GM21367 (cell line): ENCODE measurements around the gene TCF20.

Experiments
- ATAC-seq: cut with Tn5 transposase; IDR thresholded peaks from one replicate; pipeline ENCODE4 v1.9.1; 2021; ENCODE audit not compliant: unreplicated experiment

Gene TCF20

DNA sequence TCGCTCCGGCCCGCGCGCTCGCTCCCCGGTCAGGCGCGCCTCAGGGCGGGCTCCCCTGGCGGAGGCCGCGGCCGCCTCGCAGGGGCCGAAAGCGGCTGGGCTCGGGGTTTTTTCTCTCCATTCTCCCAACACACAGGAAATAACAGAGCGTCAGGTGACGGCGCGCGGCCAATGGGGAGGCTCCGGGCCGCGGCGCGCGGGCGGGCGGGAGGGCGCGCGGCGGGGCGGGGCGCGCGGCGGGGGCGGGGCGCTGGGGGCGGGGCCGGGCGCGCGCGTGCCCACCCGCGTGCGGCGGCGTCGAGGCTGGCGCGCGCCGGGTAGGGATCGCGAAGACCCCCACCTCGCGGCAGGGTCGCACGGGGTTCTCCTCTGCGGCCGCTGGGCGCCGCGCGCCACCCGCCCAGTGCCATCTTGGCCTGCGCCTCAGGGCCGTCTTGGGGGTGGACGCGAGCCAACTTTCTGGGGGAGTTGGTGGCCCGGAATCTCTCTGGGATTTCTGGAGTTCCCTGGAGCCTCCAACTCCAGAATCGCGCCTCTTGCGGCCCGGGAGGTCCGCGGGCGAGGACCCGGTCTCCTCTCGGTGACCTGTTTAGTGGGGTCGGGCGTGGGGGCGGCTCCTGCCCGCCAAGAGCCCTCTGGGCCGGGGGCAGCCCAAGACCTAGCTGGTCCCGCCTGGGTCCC lies at the start of gene TCF20:
TSS of gene TCF20 (minus strand) at position 144 of the 681 bp plus-strand sequence. CDS start 55,348 bp downstream, outside the sequence.
- ATAC-seq: peak; percentile 59

DNA sequence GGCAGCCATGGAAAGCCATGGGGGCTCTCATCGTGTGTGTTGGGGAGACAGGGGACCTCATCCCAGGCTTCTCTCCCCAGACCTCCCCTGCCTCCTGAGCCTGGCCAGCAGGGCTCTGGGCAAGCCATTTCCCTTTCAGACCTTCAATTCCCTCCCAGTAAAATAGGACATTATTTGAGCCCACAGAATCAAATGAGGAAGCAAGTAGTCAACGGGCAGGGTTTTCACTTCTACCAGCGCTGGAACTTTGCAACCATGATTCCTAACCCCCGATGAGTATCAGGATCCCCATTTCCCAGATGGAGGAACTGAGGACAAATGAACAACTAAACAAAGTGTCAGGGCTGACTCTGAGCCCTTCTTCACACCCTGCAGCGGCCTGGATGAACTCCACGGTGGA lies 48.9 kb upstream of the TCF20 start:
- no peak for ATAC-seq

DNA sequence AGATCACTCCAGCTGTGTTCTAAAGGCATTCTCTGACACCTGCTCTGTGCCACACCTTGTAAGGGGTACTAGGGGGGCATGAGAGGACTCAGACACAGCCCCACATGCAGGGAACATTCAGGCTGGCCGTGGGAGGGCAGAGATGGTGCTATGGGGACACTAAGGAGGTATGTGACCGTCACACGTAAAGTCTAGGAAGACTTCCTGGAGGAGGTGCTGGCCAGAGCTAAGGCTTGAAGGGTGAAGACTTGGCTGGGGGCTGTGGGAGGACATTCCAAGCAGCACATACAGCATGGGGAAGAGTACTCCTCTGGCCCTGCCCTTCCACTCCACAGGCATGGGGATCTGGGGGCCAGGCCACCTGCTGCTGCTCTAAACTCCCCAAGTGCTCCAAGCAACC lies 48.5 kb upstream of the TCF20 start:
- no peak for ATAC-seq

DNA sequence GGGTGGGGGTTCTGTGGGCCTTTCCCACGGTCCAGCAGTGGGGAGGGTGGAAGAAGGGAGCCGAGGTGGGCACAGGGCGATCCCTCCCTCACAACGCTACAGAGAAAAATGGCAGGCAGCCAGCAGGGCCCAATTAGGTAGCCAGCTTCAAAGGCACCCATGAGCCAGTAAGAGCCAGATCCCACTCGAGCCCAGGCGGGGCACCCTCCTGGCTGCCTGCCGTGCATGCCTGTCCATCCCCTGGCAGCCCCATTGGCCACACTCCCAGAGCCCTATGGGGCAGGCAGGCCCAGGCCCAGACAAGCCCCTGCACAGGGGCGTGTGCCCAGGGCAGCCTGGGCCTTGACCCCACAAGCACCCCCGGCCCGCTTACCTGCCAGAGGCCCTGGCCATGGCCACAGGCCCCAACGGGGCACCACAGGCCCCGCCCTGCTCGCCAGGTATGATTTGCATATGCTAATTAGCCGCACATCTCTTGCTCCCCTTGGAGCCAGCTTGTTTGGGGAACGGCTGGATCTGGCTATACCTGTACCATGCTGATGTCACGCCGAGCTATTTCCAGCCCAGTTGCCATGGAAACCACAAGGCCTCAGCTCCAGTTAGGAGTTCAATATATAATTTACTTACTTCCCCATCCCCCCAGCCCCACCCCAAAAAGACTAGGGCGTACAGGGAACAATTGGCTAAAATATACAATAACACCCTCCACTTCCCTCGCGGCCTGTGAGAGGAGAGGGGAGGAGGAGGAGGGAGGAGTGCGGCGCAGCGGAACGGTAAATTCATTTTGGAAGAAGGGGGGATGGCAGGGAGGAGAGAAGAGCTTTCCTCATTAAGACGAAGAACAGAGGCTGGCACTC lies 47.5 kb upstream of the TCF20 start:
- ATAC-seq: no peak

- ATAC-seq: no peak
These were observed 46.6 kb upstream of the TCF20 start for GRCh38 chr22:42317008-42317407.

- ATAC-seq: no peak
These were observed 44.9 kb upstream of the TCF20 start for GRCh38 chr22:42315392-42315756.

DNA sequence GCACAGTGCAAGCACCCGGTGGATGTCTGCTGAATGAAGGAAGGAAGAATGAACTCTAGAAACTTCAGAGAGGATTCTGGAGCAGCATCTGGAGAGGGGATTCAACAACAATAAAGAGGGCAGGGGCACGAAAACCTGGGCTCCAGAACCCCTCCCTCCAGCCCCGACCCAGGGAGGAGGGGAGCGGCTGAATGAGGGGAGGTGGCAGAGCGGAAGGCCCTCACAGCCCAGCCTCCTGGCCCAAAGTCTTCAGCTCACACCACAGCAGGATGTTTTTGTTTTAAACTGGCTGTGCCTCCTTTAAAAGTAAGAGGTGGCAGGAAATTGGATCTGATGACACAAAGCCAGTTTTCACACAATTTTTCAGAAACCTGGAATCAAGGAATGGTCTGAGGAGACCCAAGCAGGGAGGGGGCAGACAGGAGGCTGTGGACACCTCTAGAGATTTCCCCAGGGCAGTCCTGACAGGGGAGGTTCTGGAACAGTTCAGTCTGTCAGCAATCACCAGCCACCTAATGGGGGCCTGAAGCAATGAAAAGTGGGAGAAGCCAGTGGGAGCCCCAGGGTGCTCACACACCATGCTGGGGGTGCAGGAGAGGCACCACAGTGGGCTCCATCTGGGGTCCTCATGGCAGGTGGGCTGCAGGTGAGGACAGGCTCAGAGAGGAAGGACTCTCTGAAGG lies 44.4 kb upstream of the TCF20 start:
- ATAC-seq: no peak

DNA sequence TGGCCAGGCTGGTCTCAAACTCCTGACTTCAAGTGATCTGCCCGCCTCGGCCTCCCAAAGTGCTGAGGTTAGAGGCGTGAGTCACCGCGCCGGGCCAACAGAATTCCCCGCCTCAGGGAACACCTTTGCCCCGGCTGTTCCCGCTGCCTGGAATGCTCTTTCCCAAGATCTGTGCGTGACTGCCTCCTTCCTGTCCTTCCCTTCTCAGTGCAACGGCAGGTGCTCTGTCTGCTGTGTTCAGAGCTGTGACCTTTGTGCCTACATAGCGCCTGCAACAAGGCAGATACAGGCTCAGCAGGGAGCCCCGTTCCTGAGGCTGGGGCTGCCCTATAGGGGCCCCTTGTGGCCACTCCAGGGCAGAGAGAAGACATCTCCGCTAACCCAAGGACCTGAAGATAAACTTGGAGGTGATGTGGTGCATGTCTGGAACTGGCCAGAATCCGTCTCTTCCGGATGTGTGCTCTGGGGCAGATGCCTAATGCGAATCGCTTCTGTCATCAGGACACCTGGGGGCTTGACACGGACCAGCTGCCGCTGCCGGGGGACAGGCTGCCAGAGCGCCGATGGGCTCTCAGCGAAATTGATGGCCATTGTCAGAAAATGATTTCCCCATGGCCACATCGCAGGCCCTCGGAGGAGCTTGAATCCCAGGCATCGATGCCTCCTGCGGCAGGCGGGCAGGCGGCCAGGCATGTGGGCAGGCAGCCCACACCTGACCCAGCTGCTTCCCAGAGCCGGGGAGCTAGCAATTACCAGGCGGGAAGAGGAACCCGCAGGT lies 43.5 kb upstream of the TCF20 start:
- ATAC-seq: no peak

DNA sequence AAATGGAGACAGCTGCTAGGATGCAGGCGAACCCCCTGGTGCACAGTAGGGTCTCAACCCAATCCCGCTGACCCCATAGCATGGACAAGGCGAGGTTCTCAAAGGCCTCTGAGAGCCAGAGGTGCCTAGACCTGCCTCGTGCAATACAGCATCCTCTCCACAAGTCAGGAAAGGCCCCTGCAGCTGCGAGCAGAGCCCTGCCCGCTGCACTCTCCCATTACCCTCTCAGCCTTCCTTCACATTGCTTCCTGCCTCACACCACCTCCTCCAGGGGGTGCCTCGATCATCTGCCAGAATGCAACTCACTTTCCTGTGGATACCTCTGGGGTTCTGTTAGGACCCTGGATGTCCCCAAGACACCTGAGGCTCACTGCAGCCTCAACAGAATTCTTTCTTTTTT lies 42.8 kb upstream of the TCF20 start:
- ATAC-seq: no peak

DNA sequence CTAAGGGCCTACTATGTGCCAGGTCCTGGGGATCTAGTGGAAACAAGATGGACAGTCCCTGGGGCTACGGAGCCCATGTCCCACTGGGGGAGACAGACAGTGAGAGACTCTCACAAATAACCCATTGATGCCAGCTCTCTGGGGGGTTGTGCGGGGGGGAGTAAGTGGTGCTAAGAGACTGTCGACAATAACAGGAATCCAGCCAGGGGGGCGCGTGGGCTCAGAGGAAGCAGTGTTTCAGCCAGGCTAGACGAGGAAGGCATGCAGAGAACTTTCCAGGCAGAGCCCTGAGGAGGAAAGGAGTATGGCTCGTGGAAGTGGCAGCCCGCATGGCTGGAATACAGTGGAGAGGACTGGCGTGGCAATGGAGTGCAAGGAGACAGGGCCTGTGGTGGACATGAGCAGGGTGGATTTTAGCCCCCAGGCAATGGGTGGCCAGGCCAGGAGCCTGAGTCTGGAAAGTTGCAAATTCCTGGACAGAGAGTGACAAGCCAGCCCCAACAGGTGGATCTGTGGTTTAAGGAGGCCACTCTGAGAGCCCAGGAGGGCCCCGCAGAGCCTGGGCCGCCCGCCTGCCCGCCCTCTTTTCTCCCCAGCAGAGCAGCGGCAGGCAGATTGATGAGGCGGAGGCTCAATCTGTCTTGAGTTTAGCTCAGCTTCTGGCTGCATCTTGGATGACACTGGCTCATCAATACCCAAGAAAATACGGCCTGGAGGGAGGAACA lies 40.0 kb upstream of the TCF20 start:
- ATAC-seq: no peak

DNA sequence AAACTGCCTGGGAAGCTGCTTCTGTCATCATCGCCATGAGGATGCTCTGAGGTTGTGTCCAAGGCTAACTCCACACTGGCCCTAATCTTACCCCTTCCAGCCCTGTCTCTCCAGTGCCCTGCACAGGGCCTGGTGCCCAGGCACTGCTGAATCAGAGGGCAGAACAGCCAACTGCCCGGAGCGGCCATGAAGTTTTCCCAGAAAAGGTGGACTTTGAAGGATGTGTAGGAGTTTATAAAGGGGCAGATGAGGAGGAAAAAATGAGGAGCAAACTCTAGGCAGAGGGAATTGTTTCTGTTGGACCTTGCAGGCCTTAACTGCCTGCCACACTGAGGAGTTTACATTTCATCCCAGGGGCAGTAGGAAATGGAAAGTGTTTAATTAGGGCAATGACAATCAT lies 39.4 kb upstream of the TCF20 start:
- no peak for ATAC-seq

DNA sequence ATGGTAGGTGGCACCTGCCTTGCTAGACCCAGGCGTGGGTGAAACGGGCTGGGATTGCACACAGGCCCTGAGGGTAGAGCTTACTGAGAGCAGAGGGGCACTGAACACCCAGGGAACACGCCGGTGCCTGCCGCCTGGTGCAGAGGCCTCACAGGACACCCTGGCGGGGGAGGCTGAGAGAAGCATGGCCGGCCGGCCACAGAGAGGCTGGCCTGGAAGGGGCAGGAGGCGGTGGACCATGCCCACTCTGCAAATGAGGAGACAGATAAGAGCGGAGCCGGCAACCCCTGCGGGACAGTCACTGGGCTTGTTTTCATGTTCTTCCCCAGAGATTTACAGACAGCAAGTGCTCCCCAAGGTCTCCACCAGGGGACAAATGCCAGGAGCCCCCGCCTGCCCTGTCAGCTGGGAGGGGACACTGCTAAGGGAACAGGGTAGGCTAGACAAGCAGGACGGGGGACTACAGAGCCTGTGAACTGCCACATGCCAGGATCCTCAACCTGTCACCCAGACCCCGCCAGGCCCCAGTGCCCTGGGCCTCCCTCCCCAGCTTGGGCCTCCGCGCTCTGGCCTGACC lies 38.5 kb upstream of the TCF20 start:
- ATAC-seq: no peak

DNA sequence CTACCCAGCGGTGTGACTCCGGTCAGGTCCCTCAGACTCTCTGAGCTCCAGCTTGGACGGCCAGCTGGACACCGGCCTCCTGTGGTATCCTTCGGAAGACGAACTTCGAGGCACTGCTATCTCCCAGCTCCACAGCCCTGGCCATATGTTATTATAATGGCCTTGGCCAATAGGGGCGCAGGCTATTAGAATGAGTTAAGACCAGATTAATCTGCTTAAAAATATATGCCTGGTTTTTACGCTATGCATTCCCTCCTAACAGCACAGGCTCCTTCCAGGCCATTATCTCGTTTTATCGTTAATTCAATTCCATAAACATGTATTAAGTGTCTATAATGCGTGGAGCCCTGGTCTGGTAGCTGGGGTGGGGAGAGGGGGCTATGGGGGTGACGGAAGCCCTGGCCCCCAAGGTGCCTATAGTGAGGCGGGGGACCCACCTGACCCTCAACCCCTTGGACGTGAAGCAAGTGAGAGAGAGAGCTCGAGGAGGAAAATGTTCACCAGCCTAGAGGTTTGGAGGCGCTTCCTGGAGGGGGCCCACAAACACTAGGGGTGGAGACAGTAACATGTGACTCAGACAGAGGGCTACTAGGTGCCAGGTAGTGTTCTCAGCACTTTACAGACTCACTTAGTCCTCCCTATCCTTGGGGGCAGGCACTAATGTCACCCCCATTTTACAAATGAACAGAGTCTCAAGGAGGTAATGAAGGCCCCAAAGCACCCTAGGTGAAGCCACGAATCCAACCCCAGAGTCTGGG lies 37.5 kb upstream of the TCF20 start:
- ATAC-seq: no peak

GRCh38 chr22:42306010-42306409 lies 35.6 kb upstream of the TCF20 start:
- no peak for ATAC-seq

GRCh38 chr22:42304324-42304790 lies 33.9 kb upstream of the TCF20 start:
- no peak for ATAC-seq

GRCh38 chr22:42303396-42304323 lies 33.2 kb upstream of the TCF20 start:
- no peak for ATAC-seq

DNA sequence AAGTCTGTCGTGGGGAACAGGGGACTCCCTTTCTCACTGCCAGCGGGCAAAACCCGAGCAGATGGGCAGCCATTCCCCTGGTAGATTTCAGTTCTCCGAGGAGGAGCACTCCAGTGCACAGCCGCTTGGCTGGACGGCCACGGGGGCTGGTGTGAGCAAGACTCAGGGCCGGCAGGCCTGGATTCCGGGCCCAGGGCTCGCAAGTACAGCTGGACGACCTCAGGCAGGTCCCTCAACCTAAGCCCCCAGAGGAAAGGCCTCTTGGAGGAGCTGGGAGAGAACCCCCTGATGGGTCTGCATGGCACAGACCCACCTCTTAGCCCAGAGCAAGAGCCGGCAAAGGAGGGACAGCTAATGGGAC lies 31.3 kb upstream of the TCF20 start:
- no peak for ATAC-seq

- no peak for ATAC-seq
These were observed 30.8 kb upstream of the TCF20 start for GRCh38 chr22:42301077-42301741.
